Liver (tissue), 3 donors: ENCODE data around the gene U2AF1L4.

Experiments
- CTCF ChIP-seq: fragments of 150-350 bp; IDR thresholded peaks from 2 replicates; pipeline ENCODE4 v1.5.1; 2017; ENCODE audit warnings: improper control_type of control experiment, low read depth, low read length; ENCODE audit not compliant: missing input control
- EGR1 ChIP-seq, 2 donors: IDR thresholded peaks; 2 replicates each; pipeline ENCODE4 v1.6.1; 2016 to 2018; ENCODE audit warnings: antibody characterized with exemption in 2 of 2, low read depth in 2 of 2
- FOXA1 ChIP-seq: IDR thresholded peaks from 2 replicates; pipeline ENCODE4 v1.6.1; 2016; ENCODE audit warnings: antibody characterized with exemption
- FOXA2 ChIP-seq: IDR thresholded peaks from 2 replicates; pipeline ENCODE4 v1.6.1; 2016; ENCODE audit warnings: antibody characterized with exemption
- GABPA ChIP-seq, 2 donors: IDR thresholded peaks in 1 of 2; conservative IDR thresholded peaks in 1 of 2; 2 replicates each; pipeline ENCODE4 v1.6.1; 2016; ENCODE audit warnings: antibody characterized with exemption in 2 of 2, mild to moderate bottlenecking in 1 of 2, moderate library complexity in 1 of 2
- HNF4G ChIP-seq: IDR thresholded peaks from 2 replicates; pipeline ENCODE4 v1.6.1; 2016; ENCODE audit warnings: antibody characterized with exemption
- JUND ChIP-seq, 2 donors: IDR thresholded peaks; 2 replicates each; pipeline ENCODE4 v1.6.1; 2016; ENCODE audit warnings: antibody characterized with exemption in 2 of 2
- MAX ChIP-seq: IDR thresholded peaks from 2 replicates; pipeline ENCODE4 v1.6.1; 2016; ENCODE audit warnings: antibody characterized with exemption
- REST ChIP-seq: IDR thresholded peaks from 2 replicates; pipeline ENCODE4 v1.6.1; 2016; ENCODE audit warnings: antibody characterized with exemption, mild to moderate bottlenecking
- RXRA ChIP-seq, 2 donors: IDR thresholded peaks; 2 replicates each; pipeline ENCODE4 v1.6.1; 2017 to 2018; ENCODE audit warnings: antibody characterized with exemption in 2 of 2, mild to moderate bottlenecking in 1 of 2
- SP1 ChIP-seq: IDR thresholded peaks from 2 replicates; pipeline ENCODE4 v1.6.1; 2018; ENCODE audit warnings: antibody characterized with exemption, mild to moderate bottlenecking
- TAF1 ChIP-seq: conservative IDR thresholded peaks from 2 replicates; pipeline ENCODE4 v1.6.1; 2016; ENCODE audit warnings: antibody characterized with exemption, mild to moderate bottlenecking
- ZBTB33 ChIP-seq: IDR thresholded peaks from 2 replicates; pipeline ENCODE4 v1.6.1; 2016; ENCODE audit warnings: antibody characterized with exemption
- donor health status: healthy.
- donor health status: healthy.

- TF ChIP-seq RXRA (IDR thresholded peaks at IDR 0.05) = no peak
- TF ChIP-seq CTCF = no peak
- no peak for TF ChIP-seq MAX
- no peak for TF ChIP-seq ZBTB33
- TF ChIP-seq HNF4G = no peak
- no peak for TF ChIP-seq JUND (IDR thresholded peaks at IDR 0.05)
- TF ChIP-seq SP1 = no peak
- TF ChIP-seq FOXA2 = no peak
- TF ChIP-seq FOXA1 = no peak
- no peak for TF ChIP-seq REST
- no peak for TF ChIP-seq GABPA (IDR thresholded peaks at IDR 0.05 in 1 of 2, conservative IDR thresholded peaks at IDR 0.05 in 1 of 2)
- no peak for TF ChIP-seq EGR1 (IDR thresholded peaks at IDR 0.05; ENCODE audit: low read depth in 2 of 2)
- no peak for TF ChIP-seq TAF1
Measured at GRCh38 chr19:35729763-35730162, 15.5 kb downstream of the U2AF1L4 start.
